GM12891 (cell line): Measurements from ENCODE around the gene SMOC2.

Source experiments
- POLR2A ChIP-seq: IDR thresholded peaks from 2 replicates; pipeline ENCODE4 v1.6.1; 2011; ENCODE audit warnings: low read depth, low read length, control low read depth
- POLR2AphosphoS5 ChIP-seq: IDR thresholded peaks from 2 replicates; pipeline ENCODE4 v1.6.1; 2011; ENCODE audit warnings: low read depth, low read length, control low read depth
- POU2F2 ChIP-seq: IDR thresholded peaks from 2 replicates; pipeline ENCODE4 v1.6.1; 2011; ENCODE audit warnings: low read depth, mild to moderate bottlenecking, control low read depth, low read length, moderate library complexity
- SPI1 ChIP-seq: IDR thresholded peaks from 2 replicates; pipeline ENCODE4 v1.6.1; 2011; ENCODE audit warnings: low read depth, low read length, control low read depth
- TAF1 ChIP-seq: IDR thresholded peaks from 2 replicates; pipeline ENCODE4 v1.6.1; 2011; ENCODE audit warnings: low read depth, low read length, control low read depth

DNA sequence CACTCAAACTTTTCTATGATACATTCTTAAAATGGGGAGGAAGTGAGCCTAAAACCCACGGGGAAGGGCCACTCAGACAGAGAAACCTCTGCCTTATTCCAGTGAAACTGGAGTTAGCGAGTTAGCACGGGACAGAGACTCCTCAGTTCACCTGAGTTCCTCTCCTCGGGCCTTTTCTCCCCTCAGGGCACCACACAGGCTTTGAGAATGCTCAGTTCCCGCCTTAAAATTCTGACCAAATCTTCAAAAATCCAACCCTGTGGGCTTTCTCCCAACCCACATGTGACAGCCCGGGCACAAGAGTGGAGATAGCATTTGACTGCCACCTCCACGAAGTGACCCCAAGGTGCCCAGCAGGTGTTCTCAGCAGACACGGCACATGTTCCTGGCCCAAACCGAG is 204.3 kb downstream of the SMOC2 start:
- no peak for TF ChIP-seq POLR2A
- no peak for TF ChIP-seq POLR2AphosphoS5
- TF ChIP-seq TAF1 = no peak
- no peak for TF ChIP-seq SPI1
- no peak for TF ChIP-seq POU2F2
